Keratinocyte (primary cell): ENCODE results near the gene ARRB1.

Experiments used
- CTCF ChIP-seq, 3 experiments: IDR thresholded peaks in 1 of 3; conservative IDR thresholded peaks in 1 of 3; optimal IDR thresholded peaks in 1 of 3; 2 replicates in 2 of 3; 3 replicates in 1 of 3; pipeline versions ENCODE3 to v1.5.1; 2011; ENCODE audit warnings: low read length in 3 of 3, mild to moderate bottlenecking in 3 of 3, moderate library complexity in 2 of 3, control low read depth in 1 of 3, inconsistent platforms in 1 of 3; ENCODE audit not compliant: insufficient read depth in 2 of 3; ENCODE audit errors: extremely low read depth in 1 of 3
- EZH2 ChIP-seq: IDR thresholded peaks from one replicate; pipeline ENCODE4 v1.6.1; 2012; ENCODE audit warnings: inconsistent platforms, mild to moderate bottlenecking, low read length, moderate library complexity

GRCh38 chr11:75369560-75370255, 18.2 kb upstream of the ARRB1 start:
- TF ChIP-seq CTCF (optimal IDR thresholded peaks at IDR 0.05 in 1 of 3, IDR thresholded peaks at IDR 0.05 in 1 of 3, conservative IDR thresholded peaks at IDR 0.05 in 1 of 3; ENCODE audit: extremely low read depth in 1 of 3, insufficient read depth in 2 of 3, low read length in 3 of 3) (no peak), EZH2 (no peak)
